Activated CD4-positive, CD25-positive, alpha-beta regulatory T cell (primary cell): ENCODE data around the gene USP20.
A peak's percentile ranks its signal among the peaks of the same experiment; 100 is the strongest.

ENCODE experiments used
- DNase-seq, 4 experiments: peaks; one replicate each; lab custom pipeline; 2025; lab: John Stamatoyannopoulos, UW

USP20 gene

GRCh38 chr9:129857207-129857606 lies 21.9 kb downstream of the USP20 start:
- DNase-seq = no peak

- DNase-seq = no peak
These were observed 23.1 kb downstream of the USP20 start for GRCh38 chr9:129858167-129858962.

GRCh38 chr9:129860653-129861446 lies 25.6 kb downstream of the USP20 start:
- no peak for DNase-seq

GRCh38 chr9:129861447-129861827 lies 26.2 kb downstream of the USP20 start:
- DNase-seq = no peak

GRCh38 chr9:129863059-129863690 lies 27.9 kb downstream of the USP20 start:
- DNase-seq = peak; percentile 31 to 50 (median 42)

GRCh38 chr9:129864991-129865647 lies 29.9 kb downstream of the USP20 start:
- no peak for DNase-seq

- DNase-seq = no peak
These were observed 30.5 kb downstream of the USP20 start for GRCh38 chr9:129865668-129866320.

- DNase-seq = peak in 1 of 4 experiments; percentile 18
These were observed 31.3 kb downstream of the USP20 start for GRCh38 chr9:129866394-129867135.

- DNase-seq = no peak
These were observed 32.1 kb downstream of the USP20 start for GRCh38 chr9:129867136-129868022.

- DNase-seq = no peak
These were observed 33.0 kb downstream of the USP20 start for GRCh38 chr9:129868023-129868871.

GRCh38 chr9:129868872-129869486 lies 33.7 kb downstream of the USP20 start:
- DNase-seq = peak; percentile 61 to 87 (median 78)

- no peak for DNase-seq
These were observed 34.6 kb downstream of the USP20 start for GRCh38 chr9:129869585-129870501.

GRCh38 chr9:129871046-129871445 lies 35.8 kb downstream of the USP20 start:
- no peak for DNase-seq

- no peak for DNase-seq
These were observed 38.4 kb downstream of the USP20 start for GRCh38 chr9:129873563-129874190.

GRCh38 chr9:129874261-129875101 lies 39.2 kb downstream of the USP20 start:
- DNase-seq = no peak

GRCh38 chr9:129875181-129875611 lies 39.9 kb downstream of the USP20 start:
- DNase-seq = no peak
